Measurements from ENCODE around the gene CPPED1. TPM values are rescaled to one million over a fixed set of nuclear protein-coding genes. Genes with fewer than 3 reads are reported as not detected.

CPPED1 gene
- total and polyA plus RNA-seq, 4 donors, result 10.4 to 29.1 (median 23.0) TPM

GRCh38 chr16:12661656-12662172 is 142.0 kb downstream of the CPPED1 start:
- WGBS, result 73% methylated on average over 10 of the region's 10 CpGs
- peak; percentile 57 for DNase-seq (ENCODE audit: low spot score)

GRCh38 chr16:12659871-12660270 is 143.8 kb downstream of the CPPED1 start:
- Histone ChIP-seq H3K27ac (ENCODE audit: low read depth in 1 of 2, low read length in 2 of 2) (no peak overlapping the region), H3K4me3 (ENCODE audit: low read depth in 1 of 3, low read length in 3 of 3) (no peak overlapping the region), H3K27me3 (ENCODE audit: control insufficient read depth in 4 of 4, insufficient read depth in 4 of 4, low read length in 3 of 4) (no peaks in the 10 kb centered on the region), H3K9ac (ENCODE audit: low read depth in 1 of 2, low read length in 2 of 2) (no peak overlapping the region), H3K36me3 (ENCODE audit: control insufficient read depth in 4 of 4, insufficient read depth in 3 of 4, low read depth in 1 of 4, low read length in 3 of 4) (peaks cover 0 to 2% (median under 1%) of the 10 kb centered on the region in 4 donors), H3K4me1 (ENCODE audit: control insufficient read depth in 4 of 4, insufficient read depth in 4 of 4, low read length in 3 of 4) (peaks cover 6 to 11% (median 10%) of the 10 kb centered on the region in 4 donors), H3K9me3 (ENCODE audit: control insufficient read depth in 4 of 4, low read length in 3 of 4) (peaks cover 2 to 4% (median 4%) of the 10 kb centered on the region in 4 donors)
- 88% methylated on average over 3 of the region's 3 CpGs for WGBS
- no peak for DNase-seq (ENCODE audit: low spot score)
- no peak for TF ChIP-seq YY1 (IDR thresholded peaks at IDR 0.05)
- no peak for TF ChIP-seq ATF3 (IDR thresholded peaks at IDR 0.05)
- TF ChIP-seq JUND (IDR thresholded peaks at IDR 0.05), result no peak
- no peak for TF ChIP-seq CTCF (IDR thresholded peaks at IDR 0.05; ENCODE audit: low read depth, low read length, missing input control)
- no peak for TF ChIP-seq ZBTB33 (IDR thresholded peaks at IDR 0.05)
- TF ChIP-seq REST (IDR thresholded peaks at IDR 0.05), result no peak
- TF ChIP-seq HNF4A (conservative IDR thresholded peaks at IDR 0.05), result no peak

More at GRCh38 chr16:12661656-12662172, 142.0 kb downstream of the CPPED1 start:
- TF ChIP-seq CTCF (IDR thresholded peaks at IDR 0.05; ENCODE audit: low read depth, low read length, missing input control), result no peak
- peak; percentile 100 for TF ChIP-seq REST (IDR thresholded peaks at IDR 0.05)
- H3K4me3 ChIP-seq (ENCODE audit: low read depth in 1 of 3, low read length in 3 of 3), result no peak overlapping the region
- H3K27me3 ChIP-seq (ENCODE audit: control insufficient read depth in 4 of 4, insufficient read depth in 4 of 4, low read length in 3 of 4), result no peaks in the 10 kb centered on the region
- H3K9me3 ChIP-seq (ENCODE audit: control insufficient read depth in 4 of 4, low read length in 3 of 4), result peaks cover 2 to 4% (median 4%) of the 10 kb centered on the region in 4 donors
- peaks cover 7 to 12% (median 11%) of the 10 kb centered on the region in 4 donors for H3K4me1 ChIP-seq (ENCODE audit: control insufficient read depth in 4 of 4, insufficient read depth in 4 of 4, low read length in 3 of 4)
- H3K27ac ChIP-seq (ENCODE audit: low read depth in 1 of 2, low read length in 2 of 2), result no peak overlapping the region
- H3K9ac ChIP-seq (ENCODE audit: low read depth in 1 of 2, low read length in 2 of 2), result no peak overlapping the region
- H3K36me3 ChIP-seq (ENCODE audit: control insufficient read depth in 4 of 4, insufficient read depth in 3 of 4, low read depth in 1 of 4, low read length in 3 of 4), result peaks cover 0 to 2% (median under 1%) of the 10 kb centered on the region in 4 donors
